Subcutaneous abdominal adipose tissue (tissue), 5 donors: ENCODE results near the gene RPL9.
A peak's percentile ranks its signal among the peaks of the same experiment; 100 is the strongest.

Source experiments
- H3K27ac ChIP-seq: one replicate; pipeline ENCODE4 v1.7.0; 2013; ENCODE audit warnings: low read depth, mild to moderate bottlenecking, inconsistent platforms, low read length, moderate library complexity
- H3K27me3 ChIP-seq, 5 donors: one replicate each; pipeline ENCODE4 v1.7.0; 2013; ENCODE audit warnings: low read length in 5 of 5, inconsistent platforms in 1 of 5; ENCODE audit not compliant: control insufficient read depth in 5 of 5, insufficient read depth in 4 of 5
- H3K36me3 ChIP-seq, 5 donors: one replicate each; pipeline ENCODE4 v1.7.0; 2013; ENCODE audit warnings: low read length in 5 of 5; ENCODE audit not compliant: control insufficient read depth in 5 of 5, insufficient read depth in 5 of 5
- H3K4me1 ChIP-seq, 5 donors: one replicate each; pipeline ENCODE4 v1.7.0; 2013; ENCODE audit warnings: low read length in 5 of 5, mild to moderate bottlenecking in 3 of 5, moderate library complexity in 1 of 5; ENCODE audit not compliant: control insufficient read depth in 5 of 5, insufficient read depth in 5 of 5
- H3K4me3 ChIP-seq, 5 donors: one replicate each; pipeline ENCODE4 v1.7.0; 2013; ENCODE audit warnings: low read length in 5 of 5, low read depth in 1 of 5
- H3K9ac ChIP-seq, 5 donors: one replicate each; pipeline ENCODE4 v1.7.0; 2013; ENCODE audit warnings: low read length in 5 of 5, mild to moderate bottlenecking in 4 of 5, moderate library complexity in 3 of 5
- H3K9me3 ChIP-seq, 5 donors: one replicate each; pipeline ENCODE4 v1.7.0; 2013; ENCODE audit warnings: low read length in 5 of 5; ENCODE audit not compliant: control insufficient read depth in 5 of 5
- donor health status: healthy.
- donor health status: healthy.
- donor health status: healthy.
- donor health status: healthy.
- donor health status: healthy.

RPL9 gene

DNA sequence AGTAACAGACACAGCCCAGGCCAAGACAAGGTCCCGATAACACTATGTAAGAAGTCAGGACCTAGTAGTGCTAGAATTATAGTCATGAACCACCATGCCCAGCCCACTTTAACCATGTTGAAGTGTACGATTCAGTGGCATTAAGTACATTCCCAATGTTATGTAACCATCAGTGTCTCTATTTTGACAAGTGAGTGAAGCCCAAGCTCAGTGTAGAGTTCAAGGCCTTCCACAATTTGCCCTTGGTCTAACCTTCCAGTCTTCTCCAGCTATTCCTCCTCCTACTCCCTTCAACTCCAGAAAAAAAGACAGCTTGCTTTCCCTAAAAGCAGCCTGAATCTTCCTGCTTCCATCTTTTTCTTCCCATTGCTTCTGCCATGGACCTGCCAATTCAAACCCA is 31.6 kb upstream of the RPL9 start:
- no peaks in the 10 kb centered on the region for H3K36me3 ChIP-seq
- peaks cover 0 to 7% (median 0%) of the 10 kb centered on the region in 5 donors for H3K4me1 ChIP-seq
- no peak overlapping the region for H3K4me3 ChIP-seq
- H3K9me3 ChIP-seq, result peaks cover 0 to under 1% (median 0%) of the 10 kb centered on the region in 5 donors
- H3K9ac ChIP-seq, result no peak overlapping the region
- H3K27me3 ChIP-seq, result no peaks in the 10 kb centered on the region
- no peak overlapping the region for H3K27ac ChIP-seq

DNA sequence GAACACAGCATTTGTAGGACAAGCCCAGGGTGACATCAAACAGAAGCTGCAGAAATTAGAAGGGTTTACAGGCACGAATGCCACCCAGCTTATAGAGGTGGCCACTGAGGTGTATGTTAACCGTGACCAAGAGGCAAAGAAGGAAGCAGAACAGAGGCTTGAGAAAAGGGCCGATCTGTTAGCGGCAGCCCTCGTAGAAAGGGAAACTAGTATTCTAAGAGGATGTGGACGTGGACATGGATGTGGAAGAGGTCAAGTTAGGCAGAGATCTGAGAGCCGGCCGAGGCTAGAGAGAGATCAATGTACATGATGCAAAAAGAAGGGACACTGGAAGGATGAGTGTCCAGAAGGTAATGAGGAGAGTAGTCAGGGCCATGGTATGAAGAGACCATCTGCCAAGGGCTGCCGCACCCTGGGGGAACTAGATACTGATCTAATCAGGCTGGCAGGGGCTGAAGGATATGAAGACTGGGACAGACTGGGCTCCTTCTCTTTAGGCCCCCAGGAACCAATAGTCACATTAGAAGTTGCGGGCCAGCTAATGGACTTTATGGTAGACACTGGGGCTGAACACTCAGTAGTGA is 27.6 kb upstream of the RPL9 start:
- Histone ChIP-seq H3K9ac (no peak overlapping the region), H3K9me3 (peaks cover 0 to 3% (median 0%) of the 10 kb centered on the region in 5 donors), H3K27me3 (no peaks in the 10 kb centered on the region), H3K27ac (no peak overlapping the region), H3K4me1 (no peaks in the 10 kb centered on the region), H3K4me3 (no peak overlapping the region), H3K36me3 (no peaks in the 10 kb centered on the region)

DNA sequence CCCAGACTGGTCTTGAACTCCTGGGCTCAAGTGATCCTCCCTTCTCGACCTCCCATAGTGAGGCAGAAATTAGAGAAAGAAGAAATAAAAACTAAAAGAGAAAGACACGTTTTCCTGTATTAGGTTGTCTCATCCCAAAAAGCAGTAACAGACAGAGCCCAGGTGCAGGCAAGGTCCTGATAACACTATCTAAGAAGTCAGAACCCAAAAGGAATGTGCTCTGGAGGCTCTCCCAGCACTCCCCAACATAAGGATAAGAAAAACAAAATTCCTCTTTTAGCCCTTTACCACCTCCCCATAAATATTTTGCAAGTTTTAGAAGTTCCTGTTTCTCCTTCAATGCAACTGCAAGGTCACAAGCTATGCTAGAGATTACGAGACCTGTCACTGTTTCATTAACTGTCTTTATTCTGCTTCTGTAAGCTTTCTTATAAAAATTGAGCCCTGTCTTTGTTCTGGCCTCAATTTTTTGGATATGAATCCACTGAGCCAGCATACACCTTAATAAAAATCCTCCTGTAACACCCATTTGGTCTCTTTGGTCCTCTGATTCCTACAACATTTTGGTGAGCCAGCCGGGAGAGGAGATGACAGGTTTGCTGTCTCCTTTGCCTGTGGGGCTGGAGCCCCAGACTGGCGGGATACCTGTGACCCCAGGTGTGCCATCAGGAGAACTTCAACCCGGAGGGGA is 26.0 kb upstream of the RPL9 start:
- no peak overlapping the region for H3K27ac ChIP-seq

DNA sequence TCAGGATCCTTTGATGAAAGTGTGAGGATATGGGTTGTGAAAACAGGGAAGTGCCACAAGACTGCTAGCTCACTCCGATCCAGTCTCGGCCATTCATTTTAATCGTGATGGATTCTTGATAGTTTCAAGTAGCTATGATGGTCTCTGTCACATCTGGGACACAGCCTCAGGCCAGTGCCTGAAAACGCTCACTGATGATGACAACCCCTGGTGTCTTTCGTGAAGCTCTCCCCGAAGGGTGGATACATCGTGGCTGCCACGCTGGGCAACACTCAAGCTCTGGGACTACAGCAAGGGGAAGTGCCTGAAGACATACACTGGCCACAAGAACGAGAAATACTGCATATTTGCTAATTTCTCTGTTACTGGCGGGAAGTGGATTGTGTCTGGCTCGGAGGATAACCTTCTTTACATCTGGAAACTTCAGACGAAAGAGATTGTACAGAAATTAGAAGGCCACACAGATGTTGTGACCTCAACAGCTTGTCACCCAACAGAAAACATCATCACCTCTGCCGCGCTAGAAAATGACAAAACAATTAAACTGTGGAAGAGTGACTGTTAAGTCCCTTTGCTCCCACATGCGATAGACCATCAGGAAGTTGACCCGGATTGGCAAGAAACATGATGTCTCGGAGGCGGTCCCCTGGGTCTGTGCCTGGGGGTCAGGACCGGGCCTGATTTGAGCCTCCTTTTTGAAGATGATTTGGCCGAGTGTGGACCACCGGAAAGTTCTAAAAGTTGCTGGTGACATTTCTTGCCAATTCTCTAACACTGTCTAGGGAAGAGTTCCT is 22.4 kb upstream of the RPL9 start:
- Histone ChIP-seq H3K36me3 (peaks cover 3 to 15% (median 8%) of the 10 kb centered on the region in 5 donors), H3K9me3 (peaks cover 0 to 3% (median 0%) of the 10 kb centered on the region in 5 donors), H3K4me3 (no peak overlapping the region), H3K9ac (no peak overlapping the region), H3K27me3 (no peaks in the 10 kb centered on the region), H3K27ac (no peak overlapping the region), H3K4me1 (no peaks in the 10 kb centered on the region)

More for the DNA sequence above, 26.0 kb upstream of the RPL9 start:
- no peaks in the 10 kb centered on the region for H3K36me3 ChIP-seq
- H3K9me3 ChIP-seq, result peaks cover 0 to 3% (median 0%) of the 10 kb centered on the region in 5 donors
- H3K27me3 ChIP-seq, result no peaks in the 10 kb centered on the region
- no peaks in the 10 kb centered on the region for H3K4me1 ChIP-seq
- H3K4me3 ChIP-seq, result no peak overlapping the region
- no peak overlapping the region for H3K9ac ChIP-seq

DNA sequence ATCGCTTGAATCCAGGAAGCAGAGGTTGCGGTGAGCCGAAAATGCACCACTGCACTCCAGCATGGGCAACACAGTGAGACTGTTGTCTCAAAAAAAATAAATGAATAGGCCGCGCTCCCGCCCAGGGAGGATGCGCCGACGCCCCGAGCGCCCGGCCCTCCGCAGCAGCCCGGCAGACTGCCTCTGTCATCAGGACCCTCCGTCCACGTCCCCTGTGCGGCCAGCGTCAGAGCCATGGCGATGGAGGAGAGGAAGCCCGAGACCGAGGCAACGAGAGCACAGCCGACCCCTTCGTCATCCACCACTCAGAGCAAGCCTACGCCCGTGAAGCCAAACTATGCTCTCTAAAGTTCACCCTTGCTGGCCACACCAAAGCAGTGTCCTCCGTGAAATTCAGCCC is 21.5 kb upstream of the RPL9 start:
- no peak overlapping the region for H3K27ac ChIP-seq
- no peaks in the 10 kb centered on the region for H3K27me3 ChIP-seq
- H3K36me3 ChIP-seq, result peaks cover 3 to 17% (median 9%) of the 10 kb centered on the region in 5 donors
- peaks cover 0 to 2% (median 0%) of the 10 kb centered on the region in 5 donors for H3K9me3 ChIP-seq
- H3K9ac ChIP-seq, result no peak overlapping the region
- H3K4me3 ChIP-seq, result no peak overlapping the region
- no peaks in the 10 kb centered on the region for H3K4me1 ChIP-seq

DNA sequence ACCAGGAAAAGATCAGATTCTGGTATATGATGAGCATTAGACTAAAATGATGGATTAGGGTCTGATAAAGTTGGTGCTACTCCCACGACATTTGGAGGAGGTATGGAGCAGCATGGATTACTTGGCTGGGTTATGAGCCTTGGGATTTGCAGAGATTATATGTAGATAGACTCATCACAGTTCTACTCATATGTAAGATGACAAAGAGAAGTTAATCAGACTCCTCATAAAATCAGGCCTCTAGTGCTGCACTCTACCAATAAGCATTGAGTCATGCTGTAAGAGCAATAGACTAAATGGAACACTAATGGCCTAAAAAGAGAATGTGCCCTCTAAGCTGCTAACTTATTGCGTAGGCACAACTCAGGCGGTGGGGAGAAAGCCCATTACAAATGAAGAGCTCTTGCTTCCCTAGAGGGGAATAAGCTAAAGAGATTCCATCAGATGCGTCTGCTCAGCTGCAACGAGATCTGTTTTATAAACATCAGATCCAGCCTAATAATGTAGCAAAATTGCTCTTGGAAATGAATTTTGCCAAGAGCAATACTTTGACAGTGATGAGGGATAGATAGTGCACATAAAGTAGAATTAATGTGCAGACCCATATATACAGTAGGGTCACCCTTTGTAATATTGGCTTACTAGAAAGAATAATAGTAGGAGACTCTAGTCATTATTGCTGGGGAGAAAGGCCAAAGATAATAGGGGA is 17.6 kb upstream of the RPL9 start:
- Histone ChIP-seq H3K9me3 (no peaks in the 10 kb centered on the region), H3K4me3 (no peak overlapping the region), H3K9ac (no peak overlapping the region), H3K27me3 (no peaks in the 10 kb centered on the region), H3K36me3 (peaks cover 7 to 23% (median 12%) of the 10 kb centered on the region in 5 donors), H3K4me1 (peaks cover 0 to 5% (median 0%) of the 10 kb centered on the region in 5 donors), H3K27ac (no peak overlapping the region)

DNA sequence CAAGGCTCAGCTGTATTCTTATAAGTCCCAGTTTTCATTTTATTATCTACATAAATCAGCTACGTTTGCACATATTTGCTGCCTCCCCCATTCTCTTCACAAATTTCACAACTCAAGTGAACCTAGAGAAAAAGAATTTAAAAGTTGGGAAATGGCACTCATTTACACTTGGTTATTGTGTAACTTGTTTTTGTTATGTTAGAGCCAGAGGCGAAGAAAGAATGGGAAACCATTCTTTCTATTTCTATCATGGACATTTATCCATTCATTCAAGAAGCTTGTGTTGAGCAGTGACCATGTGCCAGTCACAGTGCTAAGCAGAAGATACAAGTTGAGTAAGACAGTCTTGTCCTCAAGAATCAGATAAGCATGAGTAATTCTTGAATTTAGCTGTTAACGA is 13.7 kb upstream of the RPL9 start:
- H3K27me3 ChIP-seq, result no peaks in the 10 kb centered on the region
- H3K4me1 ChIP-seq, result peaks cover 0 to 11% (median 8%) of the 10 kb centered on the region in 5 donors
- H3K9ac ChIP-seq, result no peak overlapping the region
- peaks cover 7 to 17% (median 13%) of the 10 kb centered on the region in 5 donors for H3K36me3 ChIP-seq
- no peak overlapping the region for H3K27ac ChIP-seq
- no peaks in the 10 kb centered on the region for H3K9me3 ChIP-seq
- H3K4me3 ChIP-seq, result no peak overlapping the region

DNA sequence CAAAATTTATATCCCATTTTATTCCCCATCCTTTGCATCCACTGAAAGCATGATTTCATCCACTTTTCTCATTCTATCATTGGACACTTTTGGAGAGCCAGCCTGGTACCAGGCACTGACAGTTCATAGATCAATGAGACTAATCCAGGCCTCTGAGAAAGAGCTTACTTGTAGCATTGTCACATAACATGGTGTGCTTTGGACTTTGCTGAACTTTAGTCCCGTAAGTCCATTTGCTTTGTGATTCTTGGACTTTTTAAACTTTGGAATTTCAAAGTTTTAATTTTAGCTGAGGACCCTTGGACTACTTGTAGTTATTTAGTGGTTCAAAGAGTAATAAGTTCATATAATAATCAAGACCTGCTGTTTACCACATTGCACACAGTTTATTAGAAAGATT is 11.7 kb upstream of the RPL9 start:
- Histone ChIP-seq H3K9ac (no peak overlapping the region), H3K9me3 (no peaks in the 10 kb centered on the region), H3K27me3 (no peaks in the 10 kb centered on the region), H3K36me3 (peaks cover 4 to 12% (median 7%) of the 10 kb centered on the region in 5 donors), H3K4me1 (peaks cover 0 to 11% (median 8%) of the 10 kb centered on the region in 5 donors), H3K4me3 (no peak overlapping the region), H3K27ac (peak overlapping the region; percentile 69)

DNA sequence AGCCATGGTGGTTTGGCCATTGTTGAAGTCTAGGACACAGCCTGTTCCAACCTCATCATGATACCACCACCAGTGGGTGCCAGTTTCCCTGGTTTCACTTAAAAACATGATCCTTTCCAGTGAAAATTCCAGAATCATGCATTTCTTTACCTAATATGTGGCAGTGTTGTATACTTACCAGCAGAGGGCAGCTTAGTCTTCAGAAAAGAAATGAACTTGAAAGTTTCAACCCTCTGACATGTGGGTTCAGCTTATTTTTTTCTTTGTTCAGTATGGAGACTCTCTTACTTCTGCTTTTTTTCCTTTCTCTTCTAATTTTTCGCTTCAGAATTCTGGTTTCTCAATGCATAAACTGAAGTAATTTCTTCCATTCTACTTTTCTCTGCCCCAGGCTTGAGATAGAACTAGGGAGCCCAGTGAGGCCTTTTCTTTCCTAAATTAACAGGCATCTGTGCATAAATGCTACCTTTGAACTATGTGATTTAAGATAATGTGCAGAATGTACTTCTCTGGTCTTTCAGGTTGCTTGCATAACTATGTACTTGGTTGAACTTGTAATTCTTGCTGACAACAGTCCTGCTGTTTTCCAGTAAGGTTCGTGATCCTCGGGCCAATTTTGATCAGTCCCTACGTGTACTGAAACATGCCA is 10.8 kb upstream of the RPL9 start:
- peak overlapping the region; percentile 69 for H3K27ac ChIP-seq
- H3K4me3 ChIP-seq, result no peak overlapping the region
- H3K9ac ChIP-seq, result peak overlapping the region in 3 of 5 donors; percentile 19 to 74 (median 24)

More for the DNA sequence above, 10.8 kb upstream of the RPL9 start:
- no peaks in the 10 kb centered on the region for H3K27me3 ChIP-seq
- H3K4me1 ChIP-seq, result peaks cover 0 to 11% (median 8%) of the 10 kb centered on the region in 5 donors
- H3K36me3 ChIP-seq, result peaks cover 9 to 18% (median 13%) of the 10 kb centered on the region in 5 donors
- H3K9me3 ChIP-seq, result no peaks in the 10 kb centered on the region
